GM19468 (cell line): ENCODE results near the gene MAPRE3.

Experiments used
- ATAC-seq: cut with Tn5 transposase; IDR thresholded peaks from one replicate; pipeline ENCODE4 v1.9.1; 2021; ENCODE audit warnings: mild to moderate bottlenecking, moderate library complexity, moderate number of reproducible peaks; ENCODE audit not compliant: unreplicated experiment; ENCODE audit errors: extremely low read depth

MAPRE3 gene

DNA sequence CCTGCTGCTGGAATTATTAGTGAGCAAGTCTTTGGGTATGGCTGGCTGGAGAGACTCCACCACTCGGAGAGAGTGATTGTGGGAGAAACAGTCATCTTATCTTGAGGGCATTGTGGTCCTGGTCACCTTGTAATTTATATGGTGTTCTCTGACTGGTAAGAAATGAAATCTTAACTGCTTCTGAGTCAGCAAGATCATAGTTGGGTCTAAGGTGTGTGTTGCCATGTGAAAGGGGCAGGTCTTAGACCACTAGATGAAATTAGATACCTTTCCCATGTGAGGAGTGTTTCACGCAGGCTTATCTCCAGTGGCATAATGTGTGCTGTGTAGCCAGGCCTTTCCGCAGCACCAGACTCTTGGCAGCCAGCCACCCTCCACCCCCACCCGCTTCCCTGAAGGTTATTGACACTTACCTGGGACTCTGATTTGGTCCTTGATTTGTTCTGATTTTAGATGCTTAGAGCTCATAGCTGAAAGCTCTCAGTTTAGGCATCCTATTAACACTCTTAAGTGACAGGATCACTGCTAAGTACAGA is 7.7 kb downstream of the MAPRE3 start:
- ATAC-seq, result no peak

- no peak for ATAC-seq
These were observed 9.3 kb downstream of the MAPRE3 start for GRCh38 chr2:26979741-26980140.

- no peak for ATAC-seq
These were observed 10.5 kb downstream of the MAPRE3 start for GRCh38 chr2:26980971-26981370.

DNA sequence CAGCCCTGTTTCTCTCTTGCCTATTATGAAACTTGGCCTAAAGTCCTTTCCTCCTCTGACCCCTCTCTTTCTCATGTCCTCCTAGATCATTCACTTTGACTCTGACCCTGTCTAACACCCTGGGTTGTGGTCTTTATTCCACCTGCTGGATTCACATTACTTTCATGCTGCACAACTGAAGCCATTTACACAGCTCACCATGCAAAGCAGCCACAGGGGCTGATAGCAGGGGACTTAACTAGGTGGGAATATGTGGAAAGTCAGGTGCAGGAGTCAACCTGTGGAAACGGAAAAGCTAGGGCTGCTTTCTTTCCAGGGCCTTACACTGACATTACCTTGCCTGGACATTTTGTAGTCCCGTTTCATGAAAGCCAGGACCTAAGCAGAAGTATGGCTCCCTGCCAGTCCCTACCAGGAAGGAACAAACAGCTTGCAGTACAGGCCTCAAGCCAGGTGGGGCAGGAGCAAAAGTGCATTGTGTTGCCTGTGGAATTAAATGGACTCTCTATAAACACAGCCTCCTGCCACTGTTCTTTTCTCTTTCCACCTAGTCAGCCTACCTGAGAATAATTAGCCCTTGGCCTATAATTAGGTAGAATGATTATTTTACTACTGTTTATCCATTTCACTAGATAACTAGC is 11.8 kb downstream of the MAPRE3 start:
- no peak for ATAC-seq

- ATAC-seq, result no peak
These were observed 13.3 kb downstream of the MAPRE3 start for GRCh38 chr2:26983746-26984145.

- no peak for ATAC-seq
These were observed 15.4 kb downstream of the MAPRE3 start for GRCh38 chr2:26985807-26986206.

- ATAC-seq, result no peak
These were observed 16.1 kb downstream of the MAPRE3 start for GRCh38 chr2:26986576-26986975.

- no peak for ATAC-seq
These were observed 17.8 kb downstream of the MAPRE3 start for GRCh38 chr2:26988058-26988860.

GRCh38 chr2:26989156-26989555 is 18.7 kb downstream of the MAPRE3 start:
- ATAC-seq, result no peak

DNA sequence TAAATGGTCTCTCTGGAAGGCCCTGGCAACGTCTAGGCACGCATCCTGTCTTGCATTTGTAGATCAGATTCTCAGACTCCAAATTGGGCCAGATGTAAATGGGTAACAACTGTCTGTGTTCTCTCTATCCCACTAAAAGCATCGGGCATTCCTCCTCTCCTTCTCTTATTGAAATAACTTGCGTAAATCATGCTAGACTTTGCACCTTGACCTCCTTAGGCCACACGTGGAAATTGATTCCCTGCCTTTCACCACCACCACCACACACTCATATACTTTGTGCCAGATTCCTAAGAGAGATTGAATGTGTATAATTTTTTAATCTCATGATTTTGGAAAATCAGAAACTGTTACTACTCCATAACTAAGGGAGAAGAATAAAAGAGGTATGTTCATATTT is 21.3 kb downstream of the MAPRE3 start:
- no peak for ATAC-seq

GRCh38 chr2:26993768-26994167 is 23.3 kb downstream of the MAPRE3 start:
- ATAC-seq, result no peak

GRCh38 chr2:26994983-26995382 is 24.5 kb downstream of the MAPRE3 start:
- no peak for ATAC-seq

GRCh38 chr2:26997394-26997793 is 27.0 kb downstream of the MAPRE3 start:
- no peak for ATAC-seq

GRCh38 chr2:26998323-26998722 is 27.9 kb downstream of the MAPRE3 start:
- no peak for ATAC-seq

- ATAC-seq, result no peak
These were observed 29.8 kb downstream of the MAPRE3 start for GRCh38 chr2:27000228-27000627.

DNA sequence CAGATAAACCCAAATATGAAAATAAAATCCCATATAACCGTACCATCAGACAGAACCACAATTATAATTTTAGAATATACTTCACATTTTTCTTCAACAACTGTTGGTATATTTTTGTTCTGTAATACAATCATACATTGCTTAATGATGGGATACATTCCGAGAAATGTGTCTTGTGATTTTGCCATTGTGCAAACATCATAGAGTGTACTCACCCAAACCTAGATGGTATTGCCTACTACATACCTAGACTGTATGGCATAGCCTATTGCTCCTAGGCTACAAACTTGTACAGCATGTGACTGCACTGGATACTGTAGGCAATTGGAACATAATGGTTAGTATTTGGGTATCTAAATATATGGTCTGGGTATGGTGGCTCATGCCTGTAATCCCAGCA is 30.6 kb downstream of the MAPRE3 start:
- no peak for ATAC-seq

DNA sequence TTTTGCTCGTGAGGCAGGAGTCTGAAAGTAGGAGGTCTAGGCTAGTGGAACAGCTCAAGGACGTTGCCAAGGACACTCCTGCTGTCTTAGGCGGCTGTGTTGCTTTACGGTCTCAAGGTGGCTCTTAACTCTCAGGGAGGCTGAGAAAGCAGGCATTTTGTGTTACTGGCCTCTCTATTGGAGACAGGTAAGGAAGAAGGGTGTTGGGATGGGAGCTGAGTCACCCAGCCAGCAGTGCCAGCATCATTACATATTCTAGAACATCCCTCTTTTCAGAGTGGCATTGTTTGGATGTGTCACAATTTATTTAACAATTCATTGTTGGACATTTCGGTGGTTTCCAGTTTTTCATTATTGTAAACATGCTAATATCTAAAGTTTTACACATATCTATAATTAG is 31.5 kb downstream of the MAPRE3 start:
- ATAC-seq, result no peak

DNA sequence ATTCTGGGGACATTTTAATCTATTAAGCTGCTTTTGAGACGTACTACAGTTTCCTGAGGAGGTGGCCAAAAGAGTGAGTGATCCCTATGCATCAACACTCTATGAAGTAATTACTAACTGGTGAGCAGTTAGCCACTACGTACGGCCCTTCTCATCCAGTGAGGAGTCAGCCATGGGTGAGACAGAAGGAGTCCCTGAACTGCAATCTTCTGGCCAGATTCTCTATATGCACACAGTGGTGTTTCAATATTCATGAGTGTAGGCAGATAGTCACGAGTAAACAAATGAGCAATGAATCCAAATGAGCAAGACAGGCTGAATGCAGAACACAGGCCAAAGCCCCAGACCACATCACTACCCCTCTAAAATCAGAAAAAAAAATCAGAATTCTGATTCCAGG is 32.6 kb downstream of the MAPRE3 start:
- ATAC-seq, result no peak

DNA sequence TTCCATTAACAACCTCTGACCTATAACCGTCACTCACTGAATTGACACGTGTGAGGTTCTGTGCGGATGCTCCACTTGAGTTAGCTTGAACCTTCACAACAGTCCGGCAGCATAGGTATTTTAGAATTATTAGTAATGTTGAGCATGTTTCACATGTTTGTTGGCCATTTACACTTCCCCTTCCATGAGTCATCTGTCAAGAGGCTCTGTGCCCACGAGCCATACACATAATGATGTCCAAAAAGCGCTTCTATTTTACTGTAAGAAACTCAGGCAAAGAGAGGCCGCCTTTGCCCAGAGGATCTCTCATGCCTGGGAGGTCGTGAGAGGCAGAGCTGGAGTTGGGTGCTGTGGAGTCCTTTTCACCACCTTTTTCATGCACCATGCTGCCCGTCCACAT is 33.4 kb downstream of the MAPRE3 start:
- ATAC-seq, result no peak

DNA sequence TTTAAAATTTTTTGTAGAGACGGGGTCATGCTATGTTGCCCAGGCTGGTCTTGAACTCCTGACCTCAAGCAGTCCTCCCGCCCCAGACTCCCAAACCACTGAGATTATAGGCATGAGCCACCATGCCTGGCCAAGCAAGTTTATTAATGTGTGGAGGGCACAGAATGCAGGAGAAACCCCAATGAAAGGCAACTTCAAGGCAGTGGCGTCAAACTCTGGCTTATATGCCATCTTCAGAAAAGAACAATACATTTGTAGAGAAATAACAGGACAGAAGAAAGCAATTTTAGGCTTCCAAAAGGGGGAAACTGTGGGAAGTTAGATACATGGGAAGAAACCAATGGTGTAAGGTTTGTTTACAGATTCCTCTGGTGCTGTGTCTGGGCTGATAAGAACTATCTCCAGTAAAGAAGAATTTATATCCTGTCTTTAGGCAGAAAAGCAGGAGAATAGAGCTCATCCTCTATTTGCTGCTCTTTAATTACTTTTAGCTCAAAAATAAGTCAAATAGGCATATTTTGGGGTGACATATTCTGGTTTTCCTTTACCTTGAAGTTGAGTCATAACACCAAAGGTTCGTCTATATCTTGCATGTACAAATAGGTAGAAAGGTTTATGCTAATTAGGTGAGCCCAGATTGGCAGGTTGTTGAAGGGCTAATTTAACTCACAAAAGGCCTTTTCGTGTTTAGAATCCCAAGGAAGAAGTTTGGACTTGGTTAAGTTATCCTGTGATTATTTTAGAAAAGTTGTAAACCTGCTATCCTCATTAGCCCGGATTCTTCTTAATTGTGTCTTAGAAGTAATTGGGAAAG is 36.4 kb downstream of the MAPRE3 start:
- no peak for ATAC-seq
